ENCODE data around the gene SF3A1. TPM values are rescaled to one million over a fixed set of nuclear protein-coding genes. Genes with fewer than 3 reads are reported as not detected.

Gene SF3A1
- total and polyA plus RNA-seq, 5 experiments from 2014 or later, result 66.5 to 314 (median 119) TPM

DNA sequence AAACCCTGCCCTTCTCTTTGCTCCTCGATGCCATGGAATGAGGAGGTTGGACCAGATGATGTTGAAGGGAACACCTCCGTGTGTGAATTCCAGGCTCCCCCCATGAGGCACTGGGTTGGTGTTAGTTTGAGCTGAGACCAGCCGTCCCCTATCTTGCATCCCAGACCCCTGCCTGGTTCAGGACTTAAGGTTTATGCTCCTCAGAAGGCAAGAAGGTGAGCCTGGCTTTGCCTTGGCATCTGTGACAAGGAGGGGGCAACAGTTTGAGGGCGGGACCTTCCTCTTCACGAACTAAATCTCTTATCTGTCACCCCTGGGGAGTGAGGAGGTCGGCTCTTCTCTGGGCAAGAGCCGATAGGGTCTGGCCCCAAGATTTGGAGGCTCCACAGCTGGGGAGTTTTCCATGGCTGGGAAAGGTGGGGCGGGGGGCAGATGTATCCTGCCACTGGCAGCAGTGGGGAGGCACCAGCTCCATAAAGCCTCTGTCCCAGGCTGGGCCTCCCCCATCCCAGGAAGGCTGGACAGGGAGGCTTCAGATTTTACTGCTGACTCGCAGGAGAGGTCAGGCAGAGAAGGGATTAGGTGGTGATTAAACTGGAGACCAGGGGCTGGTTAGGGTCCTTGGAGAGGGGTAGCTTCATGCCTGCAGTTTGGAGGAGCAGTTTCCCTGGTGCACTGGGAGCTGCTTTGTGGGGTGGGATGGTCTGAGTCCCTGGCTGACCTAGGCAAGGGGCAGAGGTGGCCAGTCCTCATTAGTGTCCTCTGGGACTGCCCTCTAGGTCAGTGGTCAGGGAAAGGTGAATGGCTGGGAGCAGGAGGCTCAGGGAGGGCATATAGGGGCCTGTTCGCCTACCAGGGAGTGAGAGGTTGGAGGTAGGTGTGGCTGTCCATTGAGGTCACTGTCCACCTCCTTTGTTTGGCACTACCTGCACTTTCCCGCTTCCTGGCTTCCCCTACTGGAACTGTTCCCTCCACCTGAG, 41.3 kb upstream of the SF3A1 start:
- POLR2A ChIA-PET, result interaction anchor here (0.8 to 5.8 kb wide), 10 partner anchors 9 to 122 kb away, joined by 3 to 118 read pairs (median 7); partner anchors contain the start of genes CASTOR1 and MTFP1
- ATAC-seq (peak; percentile 15 to 17), DNase-seq (peak in 2 of 10 donors; percentile 22 to 30)
- Mint-ChIP-seq H3K36me3 (peaks cover 0 to 6% (median 3%) of the 10 kb centered on the region in 3 donors), H3K4me3 (peak overlapping the region; percentile 82 to 95 (median 87)), H3K9me3 (no peaks in the 10 kb centered on the region), H3K27me3 (peaks cover 0 to 6% (median 0%) of the 10 kb centered on the region in 5 donors), H3K27ac (peak overlapping the region; percentile 75 to 96 (median 92)), H3K4me1 (peaks cover 28 to 58% (median 49%) of the 10 kb centered on the region in 4 donors)

DNA sequence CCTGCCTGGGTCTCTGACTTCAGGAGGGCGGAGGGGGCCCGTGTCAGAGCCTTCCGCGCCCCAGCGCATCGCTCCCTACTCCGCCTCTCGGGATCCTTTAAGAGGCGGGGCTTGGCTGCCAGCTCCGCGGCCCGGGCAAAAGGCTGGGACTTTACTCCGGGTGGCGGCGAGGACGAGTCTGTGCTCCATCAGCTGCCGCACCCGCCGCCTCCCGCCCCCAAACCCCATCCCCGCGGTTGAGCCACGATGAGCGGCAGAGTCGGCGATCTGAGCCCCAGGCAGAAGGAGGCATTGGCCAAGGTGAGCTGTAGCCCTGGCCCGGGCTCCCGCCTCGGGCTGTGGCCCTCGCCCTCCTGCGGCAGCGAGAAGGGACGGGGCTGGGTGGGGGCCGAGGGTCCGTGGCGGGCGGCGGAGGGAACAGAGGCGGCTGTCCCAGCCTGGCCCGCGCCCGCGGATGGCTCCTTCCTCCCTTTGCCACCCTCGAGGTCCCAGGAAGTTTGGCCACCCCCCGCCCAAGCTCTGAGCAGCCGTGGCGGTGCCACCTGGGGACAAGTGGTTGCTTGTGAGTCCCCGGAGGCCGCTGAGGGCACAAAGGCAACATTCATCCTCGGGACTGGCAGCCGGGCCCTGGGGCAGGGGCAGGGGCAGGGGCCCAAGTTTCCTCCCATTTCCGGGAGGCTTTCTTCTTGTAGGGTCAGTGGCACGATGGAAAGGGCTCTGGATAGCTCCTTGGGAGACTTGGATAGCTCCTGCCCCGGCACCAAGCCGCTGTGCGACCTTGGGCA, 40.4 kb upstream of the SF3A1 start, which contains the start of gene SEC14L2:
Gene SEC14L2, plus strand, starts transcription at position 148 of the 785 bp plus-strand sequence. Its CDS starts 99 bp downstream, at position 247.
- H3K27ac Mint-ChIP-seq, result peak within 1 kb of the TSS; percentile 78 to 96 (median 92)
- POLR2A ChIA-PET, result interaction anchor here (0.8 to 5.8 kb wide), 9 partner anchors 15 to 121 kb away, joined by 3 to 118 read pairs (median 8); partner anchors contain the start of genes CASTOR1, MTFP1 and TBC1D10A
- peaks cover 0 to 6% (median 0%) of the 10 kb centered on the region in 5 donors for H3K27me3 Mint-ChIP-seq
- ATAC-seq, result peak; percentile 75 to 79
- H3K36me3 Mint-ChIP-seq, result peaks cover 0 to 4% (median 3%) of the 10 kb centered on the region in 3 donors
- H3K9me3 Mint-ChIP-seq, result no peaks in the 10 kb centered on the region
- peak; percentile 19 to 72 (median 58) for DNase-seq
- peak within 1 kb of the TSS; percentile 82 to 95 (median 90) for H3K4me3 Mint-ChIP-seq
- H3K4me1 Mint-ChIP-seq, result peaks cover 30 to 66% (median 56%) of the 10 kb centered on the region in 4 donors

GRCh38 chr22:30393885-30394284, 37.2 kb upstream of the SF3A1 start:
- Mint-ChIP-seq H3K36me3 (no peaks in the 10 kb centered on the region), H3K4me1 (peaks cover 30 to 64% (median 59%) of the 10 kb centered on the region in 4 donors), H3K27ac (peak overlapping the region in 8 of 10 donors; percentile 55 to 98 (median 86)), H3K27me3 (peaks cover 0 to 6% (median 0%) of the 10 kb centered on the region in 5 donors), H3K4me3 (peak overlapping the region in 6 of 10 donors; percentile 3 to 66 (median 38)), H3K9me3 (no peaks in the 10 kb centered on the region)
- POLR2A ChIA-PET, result interaction anchor here (0.7 to 14.3 kb wide), 7 partner anchors 18 to 263 kb away, joined by 3 to 198 read pairs (median 8); partner anchors contain the start of genes CASTOR1 and MTFP1
- no peak for DNase-seq
- no peak for ATAC-seq

GRCh38 chr22:30393322-30393680, 36.6 kb upstream of the SF3A1 start:
- Mint-ChIP-seq H3K27me3 (peaks cover 0 to 2% (median 0%) of the 10 kb centered on the region in 5 donors), H3K4me1 (peaks cover 24 to 58% (median 53%) of the 10 kb centered on the region in 4 donors), H3K27ac (peak overlapping the region in 9 of 10 donors; percentile 44 to 98 (median 90)), H3K9me3 (no peaks in the 10 kb centered on the region), H3K4me3 (peak overlapping the region in 4 of 10 donors; percentile 34 to 66 (median 44)), H3K36me3 (no peaks in the 10 kb centered on the region)
- POLR2A ChIA-PET, result interaction anchor here (1.7 to 14.3 kb wide), 5 partner anchors 31 to 105 kb away, joined by 4 to 198 read pairs (median 20); partner anchors contain the start of genes CASTOR1 and MTFP1
- ATAC-seq (no peak), DNase-seq (no peak)

DNA sequence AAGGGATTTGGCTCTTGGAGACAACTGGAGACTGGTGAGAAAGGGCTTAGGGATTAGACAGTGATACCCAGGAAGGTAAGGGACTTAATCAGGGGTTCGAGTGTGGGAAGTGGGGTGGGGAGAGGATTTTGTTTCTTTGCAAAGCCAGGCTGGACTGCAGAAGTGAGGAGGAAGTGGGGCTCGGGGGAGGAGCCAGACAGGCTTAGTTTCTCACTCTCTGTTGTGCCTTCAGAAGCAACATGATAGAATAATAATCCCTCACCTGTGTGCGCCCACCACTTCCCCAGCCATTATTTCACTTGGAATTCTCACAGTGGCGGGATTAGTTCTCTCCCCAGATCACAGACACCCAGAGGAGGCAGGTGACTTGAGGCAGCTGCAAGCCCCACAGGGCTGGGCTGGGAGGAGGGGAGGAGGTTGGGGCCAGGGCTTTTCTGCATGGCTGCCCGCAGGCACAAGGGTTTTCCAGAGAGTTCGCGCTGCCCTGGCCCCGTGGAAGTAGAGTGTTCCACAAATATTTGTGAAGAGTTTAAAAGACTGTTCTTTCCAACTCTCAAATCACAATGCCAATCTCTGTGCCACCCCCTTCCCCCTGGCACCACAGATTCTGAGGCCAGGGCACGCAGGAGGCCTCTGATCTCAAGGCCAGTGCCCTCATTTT, 36.1 kb upstream of the SF3A1 start:
- ATAC-seq (no peak), DNase-seq (peak in 2 of 10 donors; percentile 27 to 34)
- POLR2A ChIA-PET, result interaction anchor here (0.7 to 14.3 kb wide), 7 partner anchors 31 to 104 kb away, joined by 3 to 198 read pairs (median 5); partner anchors contain the start of genes CASTOR1 and MTFP1
- Mint-ChIP-seq H3K9me3 (no peaks in the 10 kb centered on the region), H3K4me1 (peaks cover 19 to 53% (median 48%) of the 10 kb centered on the region in 4 donors), H3K27me3 (peaks cover 0 to 2% (median 0%) of the 10 kb centered on the region in 5 donors), H3K27ac (peak overlapping the region in 9 of 10 donors; percentile 78 to 99 (median 90)), H3K4me3 (peak overlapping the region in 8 of 10 donors; percentile 1 to 74 (median 42)), H3K36me3 (no peaks in the 10 kb centered on the region)

DNA sequence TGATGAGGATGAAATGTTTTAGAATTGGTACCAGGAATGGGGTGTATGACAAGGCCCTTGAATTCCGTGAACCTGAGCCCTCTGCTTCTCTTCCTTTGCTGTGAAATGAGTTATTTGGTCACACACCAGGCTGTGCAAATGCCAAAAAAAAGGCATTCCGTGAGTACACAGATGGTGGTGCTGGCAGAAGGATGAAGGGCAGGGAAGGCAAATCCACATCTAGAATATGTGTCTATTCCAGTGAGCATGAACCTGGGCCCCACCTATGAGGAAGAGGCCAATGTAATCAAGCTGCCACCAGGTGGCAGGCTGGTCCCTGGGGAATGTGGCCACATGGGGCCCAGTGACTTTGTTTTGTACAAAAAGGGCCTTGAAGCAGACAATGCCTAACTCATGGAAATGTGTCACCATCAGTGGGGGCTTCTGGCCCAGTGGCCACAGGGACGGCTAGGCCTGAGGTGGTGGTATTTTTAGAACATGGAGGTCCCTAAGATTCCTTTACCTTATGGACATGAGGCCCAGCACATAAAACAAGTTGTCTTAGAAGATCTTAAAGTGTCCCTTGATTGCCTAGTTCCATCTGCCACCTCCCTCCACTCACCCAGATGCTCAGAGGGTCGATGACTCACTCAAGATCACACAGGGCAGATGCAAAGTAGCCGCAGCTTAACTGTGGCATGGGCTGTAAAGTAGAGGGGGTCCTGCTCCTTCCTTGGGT, 34.4 kb upstream of the SF3A1 start:
- H3K4me3 Mint-ChIP-seq, result peak overlapping the region in 7 of 10 donors; percentile 0 to 57 (median 34)

DNA sequence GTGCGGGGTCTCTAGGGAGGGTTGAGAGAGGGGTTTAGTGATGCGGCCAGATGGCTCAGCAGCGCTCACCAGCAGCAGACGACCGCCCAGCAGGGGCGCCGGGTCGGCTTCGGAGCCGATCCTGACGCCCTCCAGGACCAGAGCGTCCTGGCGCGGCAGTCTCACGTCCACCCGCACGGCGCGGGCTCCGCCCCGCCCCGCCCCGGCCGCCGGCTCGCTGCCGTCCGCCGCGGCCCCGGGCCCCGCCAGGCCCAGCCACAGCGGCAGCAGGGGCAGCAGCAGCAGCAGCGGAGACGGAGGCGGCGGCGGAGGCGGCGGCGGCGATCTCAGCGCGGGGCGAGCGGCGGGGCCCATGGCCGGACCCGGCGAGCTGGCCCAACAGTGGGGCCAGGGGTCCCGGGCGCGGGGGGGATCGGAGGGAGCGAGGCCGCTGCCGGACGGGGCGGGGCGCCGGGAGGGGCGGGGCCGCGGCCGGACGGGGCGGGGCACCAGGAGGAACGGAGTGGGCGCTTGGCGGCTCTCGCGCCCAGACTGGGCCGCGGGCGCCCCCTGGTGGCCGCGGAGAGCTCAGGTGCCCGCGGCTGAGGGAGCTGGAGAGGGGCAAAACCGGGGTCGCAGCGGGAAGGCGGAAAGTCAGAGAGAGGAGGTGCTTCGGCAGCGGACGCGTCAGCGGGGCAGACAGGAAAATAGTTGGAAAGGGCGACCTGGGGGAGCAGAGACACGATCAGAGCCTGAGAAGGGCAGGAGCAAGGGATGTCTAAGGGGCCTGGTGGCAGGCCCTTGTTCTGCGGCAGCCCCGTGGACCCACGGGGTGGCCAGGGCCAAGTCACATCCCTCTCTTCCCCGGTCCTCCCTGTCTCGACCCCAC, 30.5 kb upstream of the SF3A1 start, which contains the start of gene RNF215:
Gene RNF215, minus strand, starts transcription at position 452 of the 868 bp plus-strand sequence. Its CDS starts 98 bp downstream, at position 354.
- Mint-ChIP-seq H3K27me3 (no peaks in the 10 kb centered on the region), H3K36me3 (no peaks in the 10 kb centered on the region), H3K27ac (peak within 1 kb of the TSS in 8 of 10 donors; percentile 55 to 93 (median 84)), H3K4me1 (peaks cover 14 to 27% (median 24%) of the 10 kb centered on the region in 4 donors), H3K4me3 (peak within 1 kb of the TSS; percentile 61 to 91 (median 80)), H3K9me3 (no peaks in the 10 kb centered on the region)
- POLR2A ChIA-PET, result interaction anchor here (0.5 to 14.3 kb wide), 11 partner anchors 31 to 286 kb away, joined by 3 to 198 read pairs (median 4); partner anchors contain the start of genes CASTOR1, CCDC157, MTFP1 and SF3A1
- DNase-seq (peak; percentile 61 to 90 (median 81)), ATAC-seq (peak; percentile 78)

More for the DNA sequence above, 34.4 kb upstream of the SF3A1 start:
- DNase-seq (peak; percentile 68 to 89 (median 78)), ATAC-seq (peak; percentile 71 to 79)
- H3K27ac Mint-ChIP-seq, result peak overlapping the region; percentile 82 to 99 (median 96)
- peaks cover 24 to 54% (median 46%) of the 10 kb centered on the region in 4 donors for H3K4me1 Mint-ChIP-seq
- no peaks in the 10 kb centered on the region for H3K9me3 Mint-ChIP-seq
- POLR2A ChIA-PET, result interaction anchor here (2.4 to 14.3 kb wide), 3 partner anchors 33 to 103 kb away, joined by 20 to 198 read pairs (median 43); partner anchors contain the start of genes CASTOR1 and MTFP1
- H3K27me3 Mint-ChIP-seq, result no peaks in the 10 kb centered on the region
- no peaks in the 10 kb centered on the region for H3K36me3 Mint-ChIP-seq

DNA sequence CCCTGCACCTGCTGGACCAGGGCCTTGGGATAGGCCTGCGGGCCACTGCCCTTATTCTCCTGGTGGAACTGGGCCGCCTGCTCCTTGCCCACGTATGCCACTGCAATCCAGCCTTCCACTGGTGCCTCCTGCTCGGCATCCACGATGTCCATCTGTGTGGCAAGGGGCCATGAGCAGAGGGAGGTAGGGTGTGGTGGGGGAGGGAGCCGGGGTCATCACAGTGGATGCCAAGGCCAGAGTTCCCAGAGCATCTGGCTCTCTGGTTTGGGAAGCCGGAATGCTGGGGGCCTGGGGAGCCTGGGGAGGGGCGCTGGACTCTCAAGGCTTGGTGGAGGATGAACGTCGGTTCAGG, 29.9 kb upstream of the SF3A1 start:
- peaks cover 12 to 21% (median 18%) of the 10 kb centered on the region in 4 donors for H3K4me1 Mint-ChIP-seq
- ATAC-seq, result no peak
- DNase-seq, result no peak
- no peaks in the 10 kb centered on the region for H3K36me3 Mint-ChIP-seq
- no peaks in the 10 kb centered on the region for H3K9me3 Mint-ChIP-seq
- peak overlapping the region in 5 of 10 donors; percentile 1 to 88 (median 55) for H3K27ac Mint-ChIP-seq
- H3K4me3 Mint-ChIP-seq, result peak overlapping the region; percentile 61 to 91 (median 75)
- H3K27me3 Mint-ChIP-seq, result no peaks in the 10 kb centered on the region
- POLR2A ChIA-PET, result interaction anchor here (1.2 to 14.3 kb wide), 6 partner anchors 30 to 123 kb away, joined by 4 to 198 read pairs (median 8); partner anchors contain the start of genes CASTOR1, CCDC157, MTFP1 and SF3A1

DNA sequence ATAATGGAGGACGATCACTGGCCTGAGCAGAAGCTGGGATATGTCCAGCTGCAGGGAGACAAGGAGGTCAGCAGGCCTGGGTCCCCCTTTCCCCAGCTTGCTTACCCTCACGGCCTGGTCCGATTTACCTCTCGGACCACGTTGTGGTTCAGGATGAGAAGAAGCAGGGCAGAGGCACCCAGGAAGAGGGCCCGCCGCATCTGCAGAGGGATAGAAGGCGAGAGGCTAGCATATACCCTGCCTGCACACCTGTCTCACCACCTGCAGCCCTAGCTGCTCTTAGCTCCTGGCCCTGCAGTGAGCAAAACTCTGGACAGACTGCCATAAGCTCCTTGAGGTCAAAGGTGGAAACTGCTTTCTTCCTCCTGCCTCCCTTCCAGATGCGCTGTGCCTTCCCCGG, 29.2 kb upstream of the SF3A1 start:
- peaks cover 6 to 15% (median 12%) of the 10 kb centered on the region in 4 donors for H3K4me1 Mint-ChIP-seq
- peak overlapping the region in 3 of 10 donors; percentile 1 to 88 (median 12) for H3K27ac Mint-ChIP-seq
- POLR2A ChIA-PET, result interaction anchor here (0.6 to 14.3 kb wide), 4 partner anchors 9 to 98 kb away, joined by 3 to 198 read pairs (median 8); partner anchors contain the start of genes CASTOR1, CCDC157 and SF3A1
- no peak for ATAC-seq
- H3K4me3 Mint-ChIP-seq, result peak overlapping the region; percentile 1 to 86 (median 64)
- H3K9me3 Mint-ChIP-seq, result no peaks in the 10 kb centered on the region
- no peaks in the 10 kb centered on the region for H3K36me3 Mint-ChIP-seq
- no peak for DNase-seq
- no peaks in the 10 kb centered on the region for H3K27me3 Mint-ChIP-seq

All from naive thymus-derived CD8-positive, alpha-beta T cell (primary cell).